ENCODE measurements around the gene ZNF708.
"Not testable (repeated sequence)": the region's sequence is repeated elsewhere in the genome, so short reads cannot be mapped to it uniquely, and the experiment has no call there.

Gene ZNF708

GRCh38 chr19:21326169-21326568 is 3.0 kb downstream of the ZNF708 start:
- TF ChIP-seq CTCF (conservative IDR thresholded peaks at IDR 0.05; ENCODE audit: low read depth, low read length) = no peak
- no peak for DNase-seq (ENCODE audit: low read depth)
- H3K4me3 ChIP-seq (ENCODE audit: low read length) = no peak overlapping the region

- DNase-seq (ENCODE audit: low read depth) = no peak
- no peak for TF ChIP-seq CTCF (conservative IDR thresholded peaks at IDR 0.05; ENCODE audit: low read depth, low read length)
- no peak overlapping the region for H3K4me3 ChIP-seq (ENCODE audit: low read length)
These were observed 6.2 kb downstream of the ZNF708 start for GRCh38 chr19:21323000-21323399.

- peak; percentile 48 for DNase-seq (ENCODE audit: low read depth)
- H3K4me3 ChIP-seq (ENCODE audit: low read length) = no peak overlapping the region
- TF ChIP-seq CTCF (conservative IDR thresholded peaks at IDR 0.05; ENCODE audit: low read depth, low read length) = no peak
These were observed 6.7 kb downstream of the ZNF708 start for GRCh38 chr19:21322528-21322927.

- no peak overlapping the region for H3K4me3 ChIP-seq (ENCODE audit: low read length)
- no peak for TF ChIP-seq CTCF (conservative IDR thresholded peaks at IDR 0.05; ENCODE audit: low read depth, low read length)
- DNase-seq (ENCODE audit: low read depth) = no peak
These were observed 7.2 kb downstream of the ZNF708 start for GRCh38 chr19:21321996-21322395.

- no peak overlapping the region for H3K4me3 ChIP-seq (ENCODE audit: low read length)
- DNase-seq (ENCODE audit: low read depth) = no peak
- TF ChIP-seq CTCF (conservative IDR thresholded peaks at IDR 0.05; ENCODE audit: low read depth, low read length) = no peak
These were observed 8.1 kb downstream of the ZNF708 start for GRCh38 chr19:21321134-21321533.

- no peak for DNase-seq (ENCODE audit: low read depth)
- no peak overlapping the region for H3K4me3 ChIP-seq (ENCODE audit: low read length)
- TF ChIP-seq CTCF (conservative IDR thresholded peaks at IDR 0.05; ENCODE audit: low read depth, low read length) = no peak
These were observed 11.4 kb downstream of the ZNF708 start for GRCh38 chr19:21317821-21318220.

- no peak for DNase-seq (ENCODE audit: low read depth)
These were observed 14.5 kb downstream of the ZNF708 start for GRCh38 chr19:21314676-21315075.

GRCh38 chr19:21312807-21313206 is 16.4 kb downstream of the ZNF708 start:
- DNase-seq (ENCODE audit: low read depth) = not testable (repeated sequence)

More at GRCh38 chr19:21314676-21315075, 14.5 kb downstream of the ZNF708 start:
- no peak for TF ChIP-seq CTCF (conservative IDR thresholded peaks at IDR 0.05; ENCODE audit: low read depth, low read length)
- no peak overlapping the region for H3K4me3 ChIP-seq (ENCODE audit: low read length)

More at GRCh38 chr19:21312807-21313206, 16.4 kb downstream of the ZNF708 start:
- H3K4me3 ChIP-seq (ENCODE audit: low read length) = not testable (repeated sequence)

All from retinal pigment epithelial cell (primary cell).